C4-2B (cell line): ENCODE measurements around the gene WNT11.

Experiments
- ZFX ChIP-seq: fragments of 450-650 bp; IDR thresholded peaks from 2 replicates; pipeline ENCODE4 v1.6.1; 2017
- TF ChIP-seq, protein P1 (sequence below): fragments of 450-650 bp; conservative IDR thresholded peaks from 2 replicates; pipeline ENCODE4 v1.5.1; 2017; ENCODE audit warnings: mild to moderate bottlenecking

DNA sequence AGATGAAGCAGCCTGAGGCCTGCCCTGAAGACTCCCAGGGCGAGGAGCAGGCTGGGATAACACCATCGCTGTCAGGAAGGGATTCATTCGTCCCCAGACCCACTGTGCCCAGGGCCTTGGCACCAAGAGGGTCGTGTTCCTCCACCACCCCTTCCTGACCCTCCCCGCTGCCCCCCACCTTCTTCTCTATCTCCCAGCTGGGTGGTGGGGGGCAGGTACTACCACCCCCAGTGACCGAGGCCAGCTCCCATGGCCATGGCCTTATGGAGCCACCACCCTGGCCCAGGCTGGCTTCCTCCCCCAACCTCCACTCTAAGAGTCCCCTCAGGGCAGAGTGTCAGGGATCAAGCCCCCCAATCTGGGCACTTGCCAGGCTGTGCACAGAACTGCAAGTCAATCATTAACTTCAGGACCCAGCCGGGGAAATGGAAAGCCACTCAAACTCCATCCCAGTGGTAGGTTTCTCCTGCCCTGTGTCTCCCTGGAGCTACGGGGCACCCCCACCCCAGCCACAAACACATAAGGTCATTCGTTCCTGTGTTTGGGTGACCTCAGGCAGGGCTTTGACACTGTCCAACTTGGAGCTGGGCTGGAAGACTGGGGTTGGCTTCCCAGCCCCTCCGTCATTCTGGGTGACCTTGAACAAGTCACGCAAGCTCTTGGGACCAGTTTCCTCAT is 33.3 kb upstream of the WNT11 start:
- TF ChIP-seq, protein P1, sequence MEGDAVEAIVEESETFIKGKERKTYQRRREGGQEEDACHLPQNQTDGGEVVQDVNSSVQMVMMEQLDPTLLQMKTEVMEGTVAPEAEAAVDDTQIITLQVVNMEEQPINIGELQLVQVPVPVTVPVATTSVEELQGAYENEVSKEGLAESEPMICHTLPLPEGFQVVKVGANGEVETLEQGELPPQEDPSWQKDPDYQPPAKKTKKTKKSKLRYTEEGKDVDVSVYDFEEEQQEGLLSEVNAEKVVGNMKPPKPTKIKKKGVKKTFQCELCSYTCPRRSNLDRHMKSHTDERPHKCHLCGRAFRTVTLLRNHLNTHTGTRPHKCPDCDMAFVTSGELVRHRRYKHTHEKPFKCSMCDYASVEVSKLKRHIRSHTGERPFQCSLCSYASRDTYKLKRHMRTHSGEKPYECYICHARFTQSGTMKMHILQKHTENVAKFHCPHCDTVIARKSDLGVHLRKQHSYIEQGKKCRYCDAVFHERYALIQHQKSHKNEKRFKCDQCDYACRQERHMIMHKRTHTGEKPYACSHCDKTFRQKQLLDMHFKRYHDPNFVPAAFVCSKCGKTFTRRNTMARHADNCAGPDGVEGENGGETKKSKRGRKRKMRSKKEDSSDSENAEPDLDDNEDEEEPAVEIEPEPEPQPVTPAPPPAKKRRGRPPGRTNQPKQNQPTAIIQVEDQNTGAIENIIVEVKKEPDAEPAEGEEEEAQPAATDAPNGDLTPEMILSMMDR = no peak
- TF ChIP-seq ZFX = no peak
